ENCODE data around the gene HAUS5. TPM values are rescaled to one million over a fixed set of nuclear protein-coding genes. Genes with fewer than 3 reads are reported as not detected.

HAUS5 gene
- total RNA-seq, result 4.4 and 6.7 TPM in 2 replicates

DNA sequence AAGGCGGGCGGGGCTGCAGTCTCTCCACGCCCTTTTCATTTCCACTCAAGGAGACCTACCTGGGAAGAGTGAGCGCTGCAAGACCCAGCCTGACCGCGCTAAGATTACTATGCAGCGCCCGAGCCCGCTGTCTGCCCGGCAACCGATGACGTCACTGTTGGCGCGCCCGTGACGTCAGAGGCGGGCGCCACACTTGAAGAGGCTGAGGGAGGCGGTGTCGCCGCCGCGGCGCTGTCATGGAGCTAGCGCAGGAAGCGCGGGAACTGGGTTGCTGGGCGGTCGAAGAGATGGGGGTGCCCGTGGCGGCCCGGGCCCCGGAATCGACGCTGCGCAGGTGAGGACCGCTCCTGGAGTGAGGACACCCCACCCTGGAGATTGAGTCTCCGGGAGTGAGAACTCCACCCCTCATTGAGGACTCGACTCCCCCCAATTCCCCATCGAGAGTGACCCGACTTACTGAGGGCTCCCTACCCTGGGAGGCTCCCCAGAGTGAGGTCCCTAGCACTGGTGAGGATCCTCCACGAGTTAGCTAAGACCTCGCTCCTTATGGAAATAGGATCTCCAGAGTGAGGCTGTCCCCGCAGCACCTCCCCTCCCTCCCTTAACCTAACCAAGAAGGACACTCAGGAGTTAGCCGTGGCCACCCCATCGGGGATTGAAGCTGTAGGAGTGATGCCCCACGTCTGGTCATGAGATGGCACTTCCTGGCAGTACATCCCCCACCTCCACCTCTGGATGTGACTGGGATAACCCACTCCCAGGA lies at the start of gene HAUS5:
Gene HAUS5 (plus strand): TSS at position 177 of the 763 bp plus-strand sequence. CDS start 60 bp downstream, at position 237.

GRCh38 chr19:35563207-35563829 lies 49.2 kb upstream of the HAUS5 start, which contains the start of gene ATP4A:
TSS of gene ATP4A (minus strand) at chr19:35563658. CDS start at chr19:35563629, 29 bp downstream.

GRCh38 chr19:35585848-35586247 lies 26.7 kb upstream of the HAUS5 start, which contains the start of gene PMIS2:
TSS of gene PMIS2 (plus strand) at chr19:35586173. CDS start at chr19:35586260, 87 bp downstream.

DNA sequence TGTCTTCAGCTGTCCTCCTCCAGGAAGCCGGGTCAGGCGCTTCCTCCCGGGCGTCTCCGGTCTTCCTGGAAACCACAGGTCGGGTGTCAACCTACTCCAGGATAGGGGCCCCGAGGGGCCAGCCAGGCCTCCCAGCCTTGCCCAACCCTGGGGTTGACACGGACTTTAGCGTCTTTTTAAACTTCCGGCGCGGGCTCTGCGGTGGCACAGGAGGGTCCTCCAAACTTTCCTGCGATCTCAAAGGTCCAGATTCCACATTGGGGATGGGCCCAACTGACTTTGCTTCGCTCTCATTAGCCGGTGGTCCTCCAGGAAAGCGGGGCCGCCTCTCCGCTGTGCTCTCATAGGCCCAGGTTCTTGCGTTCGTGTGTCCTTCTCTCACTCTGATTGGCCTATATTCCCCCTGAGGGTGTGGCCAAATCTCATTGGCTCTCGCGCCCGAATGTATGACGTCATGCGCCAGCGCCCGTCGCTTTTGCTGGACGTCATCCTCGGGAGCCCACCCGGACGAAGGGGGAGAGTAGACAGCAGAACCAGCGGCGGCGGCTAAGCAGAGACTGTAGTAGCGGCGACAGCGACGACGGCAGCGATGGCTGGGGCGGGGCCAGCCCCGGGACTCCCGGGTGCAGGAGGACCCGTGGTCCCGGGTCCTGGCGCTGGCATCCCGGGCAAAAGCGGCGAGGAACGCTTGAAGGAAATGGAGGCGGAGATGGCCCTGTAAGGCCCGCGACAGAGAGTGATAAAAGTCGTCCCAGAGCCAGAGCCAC lies 16.2 kb downstream of the HAUS5 start, which contains the start of gene RBM42:
Gene RBM42 (plus strand): TSS at position 472 of the 767 bp plus-strand sequence. CDS start 118 bp downstream, at position 590.

DNA sequence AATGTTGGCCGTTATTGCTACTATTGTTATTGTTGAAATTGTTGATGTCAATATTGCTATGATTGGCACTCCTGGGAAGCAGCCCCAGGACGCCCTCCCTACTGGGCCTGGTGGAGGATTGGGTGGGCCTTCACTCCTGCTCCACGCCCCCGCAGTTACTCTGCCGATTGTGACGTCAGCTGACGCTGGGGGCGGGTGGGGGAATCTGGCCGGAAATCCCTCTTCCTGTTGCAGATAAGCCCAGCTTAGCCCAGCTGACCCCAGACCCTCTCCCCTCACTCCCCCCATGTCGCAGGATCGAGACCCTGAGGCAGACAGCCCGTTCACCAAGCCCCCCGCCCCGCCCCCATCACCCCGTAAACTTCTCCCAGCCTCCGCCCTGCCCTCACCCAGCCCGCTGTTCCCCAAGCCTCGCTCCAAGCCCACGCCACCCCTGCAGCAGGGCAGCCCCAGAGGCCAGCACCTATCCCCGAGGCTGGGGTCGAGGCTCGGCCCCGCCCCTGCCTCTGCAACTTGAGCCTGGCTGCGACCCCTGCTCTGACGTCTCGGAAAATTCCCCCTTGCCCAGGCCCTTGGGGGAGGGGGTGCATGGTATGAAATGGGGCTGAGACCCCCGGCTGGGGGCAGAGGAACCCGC lies 29.1 kb downstream of the HAUS5 start, which contains the start of gene ETV2:
Gene ETV2 (plus strand): TSS at position 231 of the 637 bp plus-strand sequence. CDS start 716 bp downstream, outside the sequence.

DNA sequence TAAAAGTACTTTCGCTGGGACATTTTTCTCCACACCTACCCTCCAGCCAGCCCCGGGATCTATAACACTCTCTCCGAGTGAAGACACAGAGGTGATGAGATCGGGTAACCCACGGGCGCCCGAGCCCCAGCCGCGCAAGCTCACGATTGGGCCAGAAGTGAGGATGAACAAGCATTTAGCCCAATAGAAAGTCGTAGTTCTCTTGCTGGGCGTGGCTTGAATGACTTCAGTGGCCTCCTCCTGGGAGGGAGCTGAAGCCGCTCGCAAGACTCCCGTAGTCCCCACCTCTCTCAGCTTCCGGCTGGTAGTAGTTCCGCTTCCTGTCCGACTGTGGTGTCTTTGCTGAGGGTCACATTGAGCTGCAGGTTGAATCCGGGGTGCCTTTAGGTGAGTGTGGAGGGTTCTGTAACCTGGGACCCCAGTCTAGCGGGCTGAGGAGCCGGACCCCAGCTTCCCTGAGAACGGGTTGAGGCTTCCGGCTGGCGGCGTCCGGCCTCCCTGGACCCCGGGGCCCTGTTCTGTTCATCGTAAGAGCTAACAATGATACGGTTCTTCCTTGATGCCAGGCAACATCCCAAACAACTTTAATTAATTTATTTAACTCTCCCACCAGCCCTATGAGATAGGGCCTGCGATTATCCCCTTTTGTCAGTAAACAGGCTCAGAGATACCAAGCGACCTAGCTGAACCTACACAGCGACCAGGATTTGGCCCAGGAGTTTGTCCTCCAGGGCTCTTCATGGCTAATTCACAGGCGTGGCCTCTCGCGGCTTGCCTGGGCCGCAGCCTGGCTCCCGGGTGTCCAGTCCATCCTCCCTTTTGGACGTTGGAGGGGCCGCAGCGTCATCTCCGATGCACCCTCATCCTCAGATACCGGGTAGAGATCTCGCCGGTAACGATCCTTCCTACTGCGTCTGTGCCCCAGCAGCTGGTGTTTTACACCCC lies 35.8 kb downstream of the HAUS5 start, which contains the start of gene COX6B1:
Gene COX6B1 (plus strand): TSS at position 307 of the 945 bp plus-strand sequence. CDS start 2,921 bp downstream, outside the sequence.

GRCh38 chr19:35666251-35666913 lies 53.8 kb downstream of the HAUS5 start, which contains the start of gene UPK1A:
TSS of gene UPK1A (plus strand) at chr19:35666517. CDS start at chr19:35666813, 296 bp downstream.

Other genes with a start within 250 kb of the HAUS5 start
- not detected in 2 replicates for gene GPR42, start 241.7 kb upstream of the HAUS5 start, total RNA-seq
- not detected in 2 replicates for gene FFAR2, start 164.5 kb upstream of the HAUS5 start, total RNA-seq
- gene KRTDAP, start 122.3 kb upstream of the HAUS5 start, total RNA-seq, result not detected in 2 replicates
- 0.53 and 2.3 TPM in 2 replicates for gene DMKN, start 99.1 kb upstream of the HAUS5 start, total RNA-seq
- 0.66 and 0.87 TPM in 2 replicates for gene SBSN, start 84.4 kb upstream of the HAUS5 start, total RNA-seq
- gene GAPDHS, start 79.3 kb upstream of the HAUS5 start, total RNA-seq, result not detected in 2 replicates
- gene TMEM147, start 67.1 kb upstream of the HAUS5 start, total RNA-seq, result 73.3 and 90.4 TPM in 2 replicates
- gene ATP4A, start 49.1 kb upstream of the HAUS5 start, total RNA-seq, result not detected in 2 replicates
- gene PMIS2, start 26.6 kb upstream of the HAUS5 start, total RNA-seq, result not detected in 2 replicates
- gene RBM42, start 16.3 kb downstream of the HAUS5 start, total RNA-seq, result 36.8 and 38.8 TPM in 2 replicates
- gene ETV2, start 29.0 kb downstream of the HAUS5 start, total RNA-seq, result 0.12 and 0.26 TPM in 2 replicates
- 462 and 513 TPM in 2 replicates for gene COX6B1, start 35.6 kb downstream of the HAUS5 start, total RNA-seq
- gene UPK1A, start 53.8 kb downstream of the HAUS5 start, total RNA-seq, result not detected in 2 replicates
- gene ZBTB32, start 91.8 kb downstream of the HAUS5 start, total RNA-seq, result not detected in 2 replicates
- gene KMT2B, start 105.3 kb downstream of the HAUS5 start, total RNA-seq, result 3.6 and 5.9 TPM in 2 replicates
- gene IGFLR1, start 129.7 kb downstream of the HAUS5 start, total RNA-seq, result 1.1 TPM in 2 replicates
- gene U2AF1L4, start 132.7 kb downstream of the HAUS5 start, total RNA-seq, result 7.3 and 10.3 TPM in 2 replicates
- gene PSENEN, start 132.9 kb downstream of the HAUS5 start, total RNA-seq, result 16.8 and 17.2 TPM in 2 replicates
- gene LIN37, start 135.8 kb downstream of the HAUS5 start, total RNA-seq, result 6.7 and 7.0 TPM in 2 replicates
- 55.8 and 106 TPM in 2 replicates for gene HSPB6, start 144.3 kb downstream of the HAUS5 start, total RNA-seq
- gene PROSER3, start 145.4 kb downstream of the HAUS5 start, total RNA-seq, result 3.6 and 4.7 TPM in 2 replicates
- 2.9 and 3.2 TPM in 2 replicates for gene ARHGAP33, start 162.8 kb downstream of the HAUS5 start, total RNA-seq
- gene PRODH2, start 200.1 kb downstream of the HAUS5 start, total RNA-seq, result not detected in 2 replicates
- gene NPHS1, start 239.8 kb downstream of the HAUS5 start, total RNA-seq, result not detected in 2 replicates
- not detected in 2 replicates for gene KIRREL2, start 244.2 kb downstream of the HAUS5 start, total RNA-seq